Kidney capillary endothelial cell (primary cell): ENCODE results near the gene ERG.

ENCODE experiments used
- DNase-seq: peaks from one replicate; pipeline ENCODE4 v3.0.0-alpha.2; 2018; ENCODE audit warnings: low spot score

The ERG gene

GRCh38 chr21:38356883-38357625 is 141.2 kb downstream of the ERG start:
- no peak for DNase-seq

DNA sequence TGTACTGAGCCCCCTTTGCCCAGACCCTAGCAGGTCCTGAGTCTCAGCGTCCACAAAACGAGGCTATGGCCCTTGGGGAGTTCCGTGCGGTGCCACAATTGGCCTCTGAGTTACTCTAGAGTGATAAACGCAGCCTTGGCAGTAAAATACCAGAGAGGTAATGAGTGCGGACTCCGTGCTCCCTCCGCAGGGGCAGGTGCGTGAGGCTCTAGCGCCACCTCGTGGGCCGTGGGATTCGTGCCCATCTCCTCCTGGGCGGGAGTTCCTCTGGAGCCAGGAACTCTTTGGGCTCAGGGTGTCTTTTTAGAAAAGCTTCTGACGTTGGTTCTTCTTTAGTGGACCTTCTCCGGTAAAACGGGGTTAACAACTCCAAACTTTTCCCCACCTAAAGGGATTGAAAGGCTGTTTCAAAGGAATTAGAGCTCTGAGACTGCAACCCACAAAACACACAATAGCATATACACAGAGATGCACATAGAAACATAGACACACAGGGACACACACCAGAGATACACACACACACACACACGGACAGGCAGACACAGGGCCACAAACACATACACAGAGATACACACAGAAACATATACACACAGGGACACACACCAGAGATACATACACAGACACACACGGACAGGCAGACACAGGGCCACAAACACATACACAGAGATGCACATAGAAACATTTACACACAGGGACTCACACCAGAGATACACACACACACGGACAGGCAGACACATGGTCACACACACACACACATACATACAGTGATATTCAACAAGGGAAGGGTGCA is 142.1 kb downstream of the ERG start:
- peak; percentile 73 for DNase-seq

GRCh38 chr21:38355353-38355752 is 142.9 kb downstream of the ERG start:
- DNase-seq: no peak

GRCh38 chr21:38354746-38355145 is 143.5 kb downstream of the ERG start:
- no peak for DNase-seq

DNA sequence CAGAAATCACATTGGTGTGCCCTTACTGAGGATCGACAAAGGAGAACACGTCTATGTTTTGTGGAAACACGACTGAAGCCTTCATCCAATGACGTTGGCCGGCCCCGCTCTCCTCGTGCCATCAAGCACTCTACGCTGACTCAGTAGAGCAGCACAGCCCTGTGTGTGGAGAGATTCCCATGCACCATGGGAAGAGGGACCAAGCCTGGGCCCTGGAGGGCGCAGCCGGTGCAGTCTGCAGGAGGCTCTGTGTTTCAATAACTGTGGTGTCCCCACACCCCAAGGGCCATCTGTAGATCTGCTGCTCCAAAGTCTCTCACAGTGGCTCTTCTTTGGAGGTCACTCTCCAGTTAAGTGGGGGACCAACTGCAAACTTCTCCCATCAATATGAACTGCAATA is 144.0 kb downstream of the ERG start:
- no peak for DNase-seq

DNA sequence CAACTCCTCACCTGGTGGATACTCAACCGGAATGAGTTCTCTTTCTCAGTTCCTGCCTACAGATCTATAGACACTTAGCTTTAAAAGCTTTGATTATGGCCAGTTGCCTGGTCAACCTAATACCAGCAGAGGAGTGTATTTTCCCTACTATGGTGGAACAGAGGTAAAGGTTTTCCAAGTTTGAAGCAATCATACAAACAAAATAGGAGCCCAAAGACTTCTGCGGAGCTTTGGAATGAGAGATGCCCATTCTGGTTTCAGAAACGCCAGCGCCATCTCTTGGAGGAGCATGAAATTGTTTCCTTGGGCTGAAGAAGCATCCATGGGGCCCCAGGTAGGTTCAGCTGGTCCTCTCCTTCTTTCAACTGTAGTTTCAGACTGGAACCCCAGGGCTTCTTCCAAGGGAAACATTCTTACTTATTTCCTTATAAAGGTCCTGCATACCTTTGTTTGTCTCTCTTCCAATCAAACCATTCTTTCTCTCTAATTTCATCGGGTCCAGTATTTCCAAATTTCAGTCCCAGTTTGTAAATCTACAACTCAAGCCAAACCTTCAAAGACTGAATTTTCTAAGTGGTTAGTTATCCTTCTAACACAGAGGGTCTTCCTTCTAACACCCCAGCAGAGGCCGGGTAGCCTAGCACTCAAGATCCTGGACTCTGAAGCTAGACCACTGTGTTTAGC is 145.6 kb downstream of the ERG start:
- peak; percentile 80 for DNase-seq

DNA sequence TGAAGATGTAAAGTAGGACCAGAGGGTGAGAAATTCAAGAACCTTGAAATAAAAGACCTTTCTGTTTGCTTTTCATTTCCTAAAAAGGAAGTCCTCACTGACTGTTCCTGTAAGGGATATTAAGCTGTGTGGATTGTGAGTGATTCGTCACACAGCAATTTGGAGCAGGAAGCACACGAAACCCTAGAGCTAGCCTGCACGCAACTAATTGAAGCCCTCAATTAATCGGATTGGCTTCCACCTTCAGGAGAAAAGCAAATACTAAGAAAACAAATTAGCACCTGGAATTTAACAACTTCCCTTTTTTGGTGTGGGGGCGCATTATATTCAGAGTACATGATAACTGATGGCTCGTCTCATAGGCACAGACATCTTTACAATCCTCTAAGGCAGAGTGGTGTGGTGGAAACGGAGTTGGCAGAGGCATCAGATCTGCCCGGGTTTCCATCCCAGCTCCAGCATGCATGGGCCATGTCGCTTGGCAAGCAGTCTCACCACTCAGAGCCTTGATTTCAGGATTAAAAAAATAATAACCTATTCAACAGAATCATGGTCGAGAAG is 146.2 kb downstream of the ERG start:
- peak; percentile 89 for DNase-seq

GRCh38 chr21:38351176-38351959 is 146.9 kb downstream of the ERG start:
- DNase-seq: no peak

GRCh38 chr21:38350684-38351083 is 147.6 kb downstream of the ERG start:
- no peak for DNase-seq

DNA sequence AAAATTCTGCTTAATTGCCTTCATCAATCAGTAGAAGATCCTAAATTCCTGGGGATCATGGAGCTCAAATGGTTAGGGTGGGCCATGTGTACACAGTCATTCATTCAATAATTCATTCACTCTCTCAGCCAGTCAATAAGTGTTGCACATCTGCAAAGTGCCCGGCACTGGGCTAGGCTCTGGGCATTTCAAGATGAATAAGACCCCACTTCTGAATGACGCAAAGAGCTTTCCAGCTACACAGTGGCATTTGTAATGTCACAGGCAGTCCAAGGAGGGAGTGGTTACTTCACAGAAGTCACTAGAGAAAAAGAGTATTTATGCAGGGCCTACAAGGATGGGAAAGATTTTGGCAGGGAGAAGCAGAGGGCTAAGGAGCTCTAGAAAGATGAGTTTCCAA is 148.3 kb downstream of the ERG start:
- no peak for DNase-seq

- no peak for DNase-seq
Observed at GRCh38 chr21:38349111-38349746, 149.0 kb downstream of the ERG start.

GRCh38 chr21:38346286-38346685 is 152.0 kb downstream of the ERG start:
- no peak for DNase-seq

- DNase-seq: no peak
Observed at GRCh38 chr21:38343691-38344090, 154.6 kb downstream of the ERG start.

DNA sequence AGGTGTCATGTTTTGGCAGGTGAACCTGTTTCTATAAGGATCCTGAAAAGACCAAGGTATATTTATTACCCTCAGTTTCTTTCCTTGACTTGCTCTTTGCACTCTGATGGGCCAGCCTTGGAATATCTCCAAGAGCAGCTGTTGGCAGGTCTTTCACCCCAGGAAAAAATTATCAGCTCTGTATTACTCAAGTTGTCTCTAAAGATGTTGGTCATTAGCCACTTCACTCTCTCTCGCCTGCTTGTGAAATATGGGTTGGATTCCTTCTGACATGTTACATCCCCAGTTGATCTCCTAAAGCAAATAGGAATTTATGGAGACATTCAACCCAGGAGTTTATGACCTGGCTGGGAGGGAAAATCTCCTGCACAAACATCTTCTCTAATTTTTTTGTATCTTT is 155.5 kb downstream of the ERG start:
- no peak for DNase-seq

DNA sequence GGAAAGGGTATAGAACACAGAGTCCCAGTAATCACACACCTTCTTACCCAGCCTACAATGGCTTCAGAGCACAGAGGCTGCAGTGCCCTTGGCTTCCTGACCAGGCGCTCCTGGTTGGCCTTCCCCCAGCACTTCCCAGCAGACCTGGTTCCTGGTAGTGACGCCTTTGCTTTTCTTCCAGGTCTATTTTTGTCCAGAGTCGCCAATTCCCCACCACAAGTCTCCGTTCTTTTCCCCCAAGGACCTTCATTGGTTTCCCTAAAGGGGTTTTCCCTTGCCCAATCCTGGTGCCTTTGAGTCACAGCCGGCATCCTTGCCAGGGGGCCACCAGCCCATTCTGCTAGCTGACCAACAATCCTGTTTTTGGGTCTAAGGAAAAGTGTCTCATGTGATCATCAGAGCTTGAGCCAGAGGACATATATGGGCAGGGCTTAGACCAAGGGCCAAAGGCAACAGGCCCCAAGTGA is 156.7 kb downstream of the ERG start:
- no peak for DNase-seq

- DNase-seq: no peak
Observed at GRCh38 chr21:38340131-38340530, 158.1 kb downstream of the ERG start.

DNA sequence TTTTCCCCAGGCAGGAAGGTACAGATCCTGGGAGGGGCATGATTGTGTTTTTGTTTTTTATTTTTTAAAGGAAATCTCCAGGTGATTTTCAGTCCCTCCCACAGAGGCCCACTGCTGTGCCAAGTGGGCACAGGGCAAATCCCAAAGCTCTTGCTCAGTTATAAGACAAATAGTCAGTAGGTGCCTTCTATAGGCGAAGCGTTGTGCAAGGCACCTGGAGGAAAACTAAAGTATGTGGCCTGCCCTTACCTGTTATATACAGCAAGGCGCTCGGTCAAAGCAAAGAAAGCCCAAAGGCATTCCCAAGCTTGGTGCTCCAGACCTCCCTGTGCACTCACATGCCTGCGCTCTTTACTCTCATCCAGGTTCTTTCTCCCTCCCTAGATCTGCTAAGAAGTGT is 160.5 kb downstream of the ERG start:
- no peak for DNase-seq

DNA sequence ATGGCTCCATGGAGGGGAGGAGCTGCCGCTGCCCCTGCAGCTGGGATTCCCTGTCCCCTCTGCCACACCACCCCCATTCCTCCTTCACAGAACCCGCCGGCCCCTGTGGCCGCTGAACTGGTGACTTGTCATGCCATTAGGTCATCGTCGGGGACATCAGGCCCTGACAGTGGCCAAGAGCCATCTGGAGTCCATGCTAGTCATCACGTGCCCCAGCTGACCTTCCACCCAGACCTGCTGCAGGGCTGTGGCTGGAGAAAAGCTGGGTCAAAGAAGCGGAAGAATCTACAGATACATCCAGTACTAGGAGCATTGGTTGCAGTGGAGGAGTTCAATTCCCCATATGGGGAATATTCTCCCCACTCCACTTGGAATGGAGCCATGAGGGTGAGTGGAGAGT is 163.4 kb downstream of the ERG start:
- DNase-seq: no peak

DNA sequence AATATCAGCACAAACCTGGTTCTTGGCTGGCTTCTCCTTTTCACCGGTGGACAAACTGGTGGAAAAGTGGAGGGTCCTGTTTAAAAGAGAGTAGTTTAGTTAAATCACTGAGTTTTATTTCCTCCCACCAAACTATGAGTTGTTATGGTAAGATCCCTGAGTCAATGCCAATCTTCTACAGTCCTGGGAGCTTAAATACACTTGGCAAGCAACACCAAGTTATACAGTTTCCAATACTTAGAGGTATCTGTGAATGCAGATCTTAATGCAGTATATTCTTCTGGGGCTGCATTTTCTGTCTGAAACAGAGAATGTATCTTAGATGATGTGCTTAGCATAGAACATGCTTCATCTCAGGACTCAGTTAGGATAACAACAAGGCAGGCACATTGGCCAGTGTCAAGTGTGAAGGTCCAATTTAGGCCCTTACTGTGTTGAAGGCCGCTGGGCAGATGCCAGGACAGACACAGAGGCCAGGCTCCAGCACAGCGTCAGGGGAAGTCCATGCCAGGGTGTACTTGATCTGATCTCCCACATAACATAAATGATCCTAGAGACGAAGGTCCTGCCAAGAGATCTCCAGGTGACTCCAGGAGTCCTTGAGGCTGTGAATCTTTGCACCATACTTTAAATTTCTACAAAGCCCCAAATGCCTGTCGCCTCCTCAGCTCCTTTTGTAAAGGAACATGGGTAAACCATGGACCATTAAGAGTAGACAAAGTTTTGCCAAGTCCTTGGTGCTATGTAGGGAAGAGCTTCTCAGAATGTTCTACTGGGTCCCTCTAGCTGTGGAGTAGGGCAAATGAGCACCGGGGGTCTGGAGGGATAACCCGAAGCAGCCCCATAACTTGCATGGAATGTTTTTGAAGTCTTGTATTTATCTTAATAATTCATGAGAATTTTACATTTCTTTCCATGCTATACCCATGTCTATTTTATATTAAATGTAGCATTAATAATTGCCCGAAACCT is 164.7 kb downstream of the ERG start:
- no peak for DNase-seq

DNA sequence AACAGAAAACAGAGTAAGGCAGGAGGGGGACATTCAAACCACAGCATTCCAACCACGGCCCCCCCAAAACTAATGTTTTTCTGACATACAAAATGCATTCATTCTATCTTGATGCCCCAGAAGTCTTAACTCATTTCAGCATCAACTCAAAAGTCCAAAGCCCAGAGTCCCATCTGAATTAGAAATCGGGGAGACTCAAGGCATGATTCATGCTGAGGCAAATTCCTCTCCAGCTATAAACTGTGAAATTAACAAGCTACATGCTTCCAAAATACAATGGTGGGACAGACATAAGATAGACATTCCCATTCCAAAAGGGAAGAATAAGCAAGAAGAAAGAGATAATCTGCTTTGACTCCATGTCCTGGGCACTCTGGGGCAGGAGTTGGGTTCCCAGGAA is 167.6 kb downstream of the ERG start:
- no peak for DNase-seq
